DND-41 (cell line): ENCODE data around the gene VN1R5.
"Not testable (repeated sequence)": the region's sequence is repeated elsewhere in the genome, so short reads cannot be mapped to it uniquely, and the experiment has no call there.

Source experiments
- EZH2 ChIP-seq: IDR thresholded peaks from 3 replicates; pipeline ENCODE4 v1.6.1; 2012; ENCODE audit warnings: borderline replicate concordance, low read depth, mild to moderate bottlenecking, moderate library complexity, low read length, inconsistent platforms; ENCODE audit not compliant: severe bottlenecking
- TF ChIP-seq, protein P1 (sequence below): IDR thresholded peaks from 2 replicates; pipeline ENCODE4 v1.5.1; 2012; ENCODE audit warnings: borderline replicate concordance, low read length, moderate library complexity, mild to moderate bottlenecking; ENCODE audit not compliant: poor library complexity, severe bottlenecking; ENCODE audit errors: extremely low read depth

DNA sequence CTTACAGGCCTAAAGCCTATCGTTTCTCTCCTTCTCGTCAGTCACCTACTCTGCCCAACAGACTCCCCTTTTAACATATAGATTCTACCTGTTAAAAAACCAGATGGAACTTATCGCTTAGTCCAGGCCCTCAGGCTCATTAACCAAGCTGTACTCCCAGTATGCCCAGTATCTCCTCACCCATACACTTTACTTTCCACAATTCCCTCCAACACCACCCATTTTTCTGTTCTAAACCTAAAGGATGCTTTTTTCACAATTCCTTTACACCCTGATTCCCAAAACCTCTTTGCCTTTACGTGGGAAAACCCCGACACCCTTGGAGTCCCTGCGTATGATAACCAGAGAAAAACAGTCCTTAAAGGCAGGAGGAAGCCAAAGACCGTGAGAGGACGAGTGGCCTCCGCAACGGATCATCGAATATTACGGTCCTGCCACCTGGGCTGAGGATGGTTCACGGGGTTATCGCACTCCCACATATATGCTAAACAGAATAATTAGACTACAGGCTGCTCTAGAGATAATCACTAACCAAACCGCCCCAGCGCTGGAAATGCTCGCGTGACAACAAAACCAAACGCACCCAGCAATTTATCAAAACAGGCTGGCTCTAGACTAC is 33.5 kb downstream of the VN1R5 start:
- TF ChIP-seq, protein P1, sequence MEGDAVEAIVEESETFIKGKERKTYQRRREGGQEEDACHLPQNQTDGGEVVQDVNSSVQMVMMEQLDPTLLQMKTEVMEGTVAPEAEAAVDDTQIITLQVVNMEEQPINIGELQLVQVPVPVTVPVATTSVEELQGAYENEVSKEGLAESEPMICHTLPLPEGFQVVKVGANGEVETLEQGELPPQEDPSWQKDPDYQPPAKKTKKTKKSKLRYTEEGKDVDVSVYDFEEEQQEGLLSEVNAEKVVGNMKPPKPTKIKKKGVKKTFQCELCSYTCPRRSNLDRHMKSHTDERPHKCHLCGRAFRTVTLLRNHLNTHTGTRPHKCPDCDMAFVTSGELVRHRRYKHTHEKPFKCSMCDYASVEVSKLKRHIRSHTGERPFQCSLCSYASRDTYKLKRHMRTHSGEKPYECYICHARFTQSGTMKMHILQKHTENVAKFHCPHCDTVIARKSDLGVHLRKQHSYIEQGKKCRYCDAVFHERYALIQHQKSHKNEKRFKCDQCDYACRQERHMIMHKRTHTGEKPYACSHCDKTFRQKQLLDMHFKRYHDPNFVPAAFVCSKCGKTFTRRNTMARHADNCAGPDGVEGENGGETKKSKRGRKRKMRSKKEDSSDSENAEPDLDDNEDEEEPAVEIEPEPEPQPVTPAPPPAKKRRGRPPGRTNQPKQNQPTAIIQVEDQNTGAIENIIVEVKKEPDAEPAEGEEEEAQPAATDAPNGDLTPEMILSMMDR = not testable (repeated sequence)
- TF ChIP-seq EZH2 = not testable (repeated sequence)
